Panc1 (cell line): ENCODE measurements around the gene ATP13A3. TPM values are rescaled to one million over a fixed set of nuclear protein-coding genes. Genes with fewer than 3 reads are reported as not detected.

Source experiments
- ATAC-seq: fragments of 200-7000 bp; cut with Tn5 transposase; 2 replicates; pipeline ENCODE4 v1.9.1; 2020; ENCODE audit warnings: mild to moderate bottlenecking, moderate library complexity
- BruUV-seq: library from RNA; stranded (reverse); fragments of 400-500 nt; replicated peaks from 2 replicates; lab custom pipeline; 2021; lab: Mats Ljungman, UMichigan
- CTCF ChIA-PET: fragments of 300-600 bp; sonication (Branson Sonifier 250); formaldehyde crosslinking; loops from one replicate; lab custom pipeline; 2022; ENCODE audit warnings: antibody characterized with exemption; lab: Charles Lee
- POLR2A ChIA-PET: fragments of 300-600 bp; sonication (Branson Sonifier 250); formaldehyde crosslinking; loops from one replicate; lab custom pipeline; 2022; ENCODE audit warnings: antibody characterized with exemption; lab: Charles Lee
- DNase-seq: peaks from one replicate; pipeline ENCODE4 v3.0.0-alpha.2; 2010; ENCODE audit warnings: low read depth, low spot score
- H3K27ac ChIP-seq: 2 replicates; pipeline ENCODE4 v1.5.1; 2011; ENCODE audit warnings: mild to moderate bottlenecking, low read length, inconsistent platforms
- H3K27me3 ChIP-seq: fragments of 200-500 bp; sonication (Bioruptor generic); 2 replicates; pipeline ENCODE4 v1.6.0; 2014; ENCODE audit warnings: low read length, inconsistent platforms; ENCODE audit not compliant: control insufficient read depth, insufficient read depth
- H3K36me3 ChIP-seq: fragments of 200-500 bp; sonication (Bioruptor generic); 2 replicates; pipeline ENCODE4 v1.5.1; 2014; ENCODE audit warnings: inconsistent platforms, mild to moderate bottlenecking, low read length, moderate library complexity; ENCODE audit not compliant: control insufficient read depth, insufficient read depth
- H3K4me1 ChIP-seq: 2 replicates; pipeline ENCODE4 v1.5.1; 2011; ENCODE audit warnings: inconsistent platforms, mild to moderate bottlenecking, low read length, moderate library complexity; ENCODE audit not compliant: control insufficient read depth, insufficient read depth
- H3K4me3 ChIP-seq, 2 experiments: 2 replicates each; pipeline ENCODE4 v1.5.1; 2011 to 2012; ENCODE audit warnings: low read depth in 2 of 2, low read length in 2 of 2, mild to moderate bottlenecking in 2 of 2, inconsistent platforms in 1 of 2, moderate library complexity in 1 of 2
- H3K9me3 ChIP-seq: fragments of 200-500 bp; sonication (Bioruptor generic); 2 replicates; pipeline ENCODE4 v1.5.1; 2014; ENCODE audit warnings: low read depth, mild to moderate bottlenecking, inconsistent platforms, low read length, moderate library complexity; ENCODE audit not compliant: control insufficient read depth, insufficient read depth
- POLR2AphosphoS5 ChIP-seq: IDR thresholded peaks from 2 replicates; pipeline ENCODE4 v1.6.1; 2012; ENCODE audit warnings: mild to moderate bottlenecking, low read depth, low read length, moderate library complexity
- SIN3A ChIP-seq: IDR thresholded peaks from 2 replicates; pipeline ENCODE4 v1.6.1; 2012; ENCODE audit warnings: low read depth, mild to moderate bottlenecking, low read length, moderate library complexity, borderline replicate concordance; ENCODE audit not compliant: insufficient read depth
- TCF7L2 ChIP-seq: IDR thresholded peaks from 2 replicates; pipeline ENCODE4 v1.6.1; 2011; ENCODE audit warnings: mild to moderate bottlenecking, low read depth, low read length, inconsistent platforms
- in situ Hi-C: cut with HindIII; loops from 2 replicates; pipeline ENCODE4 v1.10.0; 2016; ENCODE audit warnings: low sequenced_read_pairs, low pct_unique_long_range_greater_than_20kb
- intact Hi-C: fragments of 100-400 bp; cut with micrococcal nuclease; formaldehyde crosslinking; loops from one replicate; pipeline ENCODE4 v1.10.0; 2022; ENCODE audit not compliant: unreplicated experiment
- total RNA-seq: library from RNA; stranded (reverse); gene quantifications from one replicate; pipeline ENCODE4 v1.2.1, GENCODE V29; 2021; ENCODE audit not compliant: unreplicated experiment
- TF ChIP-seq, protein P1 (sequence below): fragments of 450-650 bp; IDR thresholded peaks from 2 replicates; pipeline ENCODE4 v1.5.1; 2017; ENCODE audit warnings: mild to moderate bottlenecking
- TF ChIP-seq, protein P2 (sequence below), 2 experiments: IDR thresholded peaks; 2 replicates each; pipeline ENCODE4 v1.6.1; 2011 to 2012; ENCODE audit warnings: low read depth in 2 of 2, control low read depth in 1 of 2, low read length in 1 of 2, mild to moderate bottlenecking in 1 of 2, moderate library complexity in 1 of 2; ENCODE audit not compliant: insufficient read depth in 1 of 2

The ATP13A3 gene
- total RNA-seq, 1 experiment from 2014 or later: 169 TPM

- H3K36me3 ChIP-seq: no peaks in the 10 kb centered on the region
- TF ChIP-seq POLR2AphosphoS5 (no peak), SIN3A (no peak), TCF7L2 (no peak)
- TF ChIP-seq, protein P1, sequence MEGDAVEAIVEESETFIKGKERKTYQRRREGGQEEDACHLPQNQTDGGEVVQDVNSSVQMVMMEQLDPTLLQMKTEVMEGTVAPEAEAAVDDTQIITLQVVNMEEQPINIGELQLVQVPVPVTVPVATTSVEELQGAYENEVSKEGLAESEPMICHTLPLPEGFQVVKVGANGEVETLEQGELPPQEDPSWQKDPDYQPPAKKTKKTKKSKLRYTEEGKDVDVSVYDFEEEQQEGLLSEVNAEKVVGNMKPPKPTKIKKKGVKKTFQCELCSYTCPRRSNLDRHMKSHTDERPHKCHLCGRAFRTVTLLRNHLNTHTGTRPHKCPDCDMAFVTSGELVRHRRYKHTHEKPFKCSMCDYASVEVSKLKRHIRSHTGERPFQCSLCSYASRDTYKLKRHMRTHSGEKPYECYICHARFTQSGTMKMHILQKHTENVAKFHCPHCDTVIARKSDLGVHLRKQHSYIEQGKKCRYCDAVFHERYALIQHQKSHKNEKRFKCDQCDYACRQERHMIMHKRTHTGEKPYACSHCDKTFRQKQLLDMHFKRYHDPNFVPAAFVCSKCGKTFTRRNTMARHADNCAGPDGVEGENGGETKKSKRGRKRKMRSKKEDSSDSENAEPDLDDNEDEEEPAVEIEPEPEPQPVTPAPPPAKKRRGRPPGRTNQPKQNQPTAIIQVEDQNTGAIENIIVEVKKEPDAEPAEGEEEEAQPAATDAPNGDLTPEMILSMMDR: no peak
- TF ChIP-seq, protein P2, sequence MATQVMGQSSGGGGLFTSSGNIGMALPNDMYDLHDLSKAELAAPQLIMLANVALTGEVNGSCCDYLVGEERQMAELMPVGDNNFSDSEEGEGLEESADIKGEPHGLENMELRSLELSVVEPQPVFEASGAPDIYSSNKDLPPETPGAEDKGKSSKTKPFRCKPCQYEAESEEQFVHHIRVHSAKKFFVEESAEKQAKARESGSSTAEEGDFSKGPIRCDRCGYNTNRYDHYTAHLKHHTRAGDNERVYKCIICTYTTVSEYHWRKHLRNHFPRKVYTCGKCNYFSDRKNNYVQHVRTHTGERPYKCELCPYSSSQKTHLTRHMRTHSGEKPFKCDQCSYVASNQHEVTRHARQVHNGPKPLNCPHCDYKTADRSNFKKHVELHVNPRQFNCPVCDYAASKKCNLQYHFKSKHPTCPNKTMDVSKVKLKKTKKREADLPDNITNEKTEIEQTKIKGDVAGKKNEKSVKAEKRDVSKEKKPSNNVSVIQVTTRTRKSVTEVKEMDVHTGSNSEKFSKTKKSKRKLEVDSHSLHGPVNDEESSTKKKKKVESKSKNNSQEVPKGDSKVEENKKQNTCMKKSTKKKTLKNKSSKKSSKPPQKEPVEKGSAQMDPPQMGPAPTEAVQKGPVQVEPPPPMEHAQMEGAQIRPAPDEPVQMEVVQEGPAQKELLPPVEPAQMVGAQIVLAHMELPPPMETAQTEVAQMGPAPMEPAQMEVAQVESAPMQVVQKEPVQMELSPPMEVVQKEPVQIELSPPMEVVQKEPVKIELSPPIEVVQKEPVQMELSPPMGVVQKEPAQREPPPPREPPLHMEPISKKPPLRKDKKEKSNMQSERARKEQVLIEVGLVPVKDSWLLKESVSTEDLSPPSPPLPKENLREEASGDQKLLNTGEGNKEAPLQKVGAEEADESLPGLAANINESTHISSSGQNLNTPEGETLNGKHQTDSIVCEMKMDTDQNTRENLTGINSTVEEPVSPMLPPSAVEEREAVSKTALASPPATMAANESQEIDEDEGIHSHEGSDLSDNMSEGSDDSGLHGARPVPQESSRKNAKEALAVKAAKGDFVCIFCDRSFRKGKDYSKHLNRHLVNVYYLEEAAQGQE (IDR thresholded peaks at IDR 0.05; ENCODE audit: insufficient read depth in 1 of 2, low read depth in 2 of 2, low read length in 1 of 2): no peak
- POLR2A ChIA-PET: interaction anchor here (0.7 kb wide), 1 partner anchor 342 kb away, joined by 3 read pairs; no protein-coding TSS in a partner anchor
Observed at GRCh38 chr3:194380326-194380725, 106.5 kb downstream of the ATP13A3 start.

DNA sequence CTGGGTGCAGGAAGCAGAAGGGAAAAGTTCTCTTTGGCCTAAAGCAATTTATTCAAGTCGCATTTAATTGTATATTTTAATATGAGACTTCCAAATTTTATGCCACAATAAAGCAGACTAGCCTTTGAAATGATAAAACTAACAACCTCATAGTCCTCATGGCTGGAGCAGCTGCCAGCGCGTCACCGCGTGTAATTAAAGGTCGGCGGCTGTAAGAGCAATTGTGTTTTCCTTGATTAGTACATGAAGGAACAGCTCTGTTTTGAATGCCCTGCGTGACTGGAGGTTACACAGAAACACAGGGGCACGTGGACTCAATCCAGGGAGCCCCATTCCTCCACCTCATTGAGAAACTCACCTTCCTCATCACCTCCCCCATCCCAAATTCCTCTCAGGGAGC is 107.2 kb downstream of the ATP13A3 start:
- no peak for TF ChIP-seq SIN3A
- TF ChIP-seq, protein P1: no peak
- no peak for TF ChIP-seq POLR2AphosphoS5
- no peak for TF ChIP-seq TCF7L2
- TF ChIP-seq, protein P2 (IDR thresholded peaks at IDR 0.05; ENCODE audit: insufficient read depth in 1 of 2, low read depth in 2 of 2, low read length in 1 of 2): no peak
- Histone ChIP-seq H3K4me3 (no peak overlapping the region), H3K9me3 (no peaks in the 10 kb centered on the region), H3K27me3 (no peaks in the 10 kb centered on the region), H3K27ac (no peak overlapping the region), H3K36me3 (no peaks in the 10 kb centered on the region), H3K4me1 (no peaks in the 10 kb centered on the region)
- ATAC-seq: no peak
- CTCF ChIA-PET: no interaction called here
- in situ Hi-C loops (no loop called here), intact Hi-C loops (no loop called here)
- DNase-seq: no peak
- no TSS peak for BruUV-seq
- POLR2A ChIA-PET: no interaction called here

More at GRCh38 chr3:194380326-194380725, 106.5 kb downstream of the ATP13A3 start:
- ATAC-seq (no peak), DNase-seq (no peak)
- no TSS peak for BruUV-seq
- intact Hi-C loops: no loop called here
- Histone ChIP-seq H3K4me1 (no peaks in the 10 kb centered on the region), H3K27me3 (no peaks in the 10 kb centered on the region), H3K4me3 (no peak overlapping the region), H3K9me3 (no peaks in the 10 kb centered on the region), H3K27ac (no peak overlapping the region)
- CTCF ChIA-PET: no interaction called here
- in situ Hi-C loops: no loop called here
